Progenitor cell of endocrine pancreas (in vitro differentiated cells): ENCODE measurements around the gene APP. TPM values are rescaled to one million over a fixed set of nuclear protein-coding genes. Genes with fewer than 3 reads are reported as not detected.
A peak's percentile ranks its signal among the peaks of the same experiment; 100 is the strongest.

Experiments used
- DNase-seq: peaks from one replicate; pipeline ENCODE4 v3.0.0; 2021; ENCODE audit warnings: low spot score; ENCODE audit not compliant: unreplicated experiment
- H3K27ac Mint-ChIP-seq: 2 replicates; pipeline ENCODE4 v1.8.0; 2021; ENCODE audit warnings: mild to moderate bottlenecking, moderate library complexity, mixed read lengths
- H3K27me3 Mint-ChIP-seq: 2 replicates; pipeline ENCODE4 v1.8.0; 2021; ENCODE audit warnings: mixed read lengths
- H3K36me3 Mint-ChIP-seq: 2 replicates; pipeline ENCODE4 v1.8.0; 2022; ENCODE audit warnings: mixed read lengths; ENCODE audit not compliant: insufficient read depth
- H3K4me1 Mint-ChIP-seq: 2 replicates; pipeline ENCODE4 v1.8.0; 2021; ENCODE audit warnings: low read depth, mixed read lengths
- H3K4me3 Mint-ChIP-seq: 2 replicates; pipeline ENCODE4 v1.8.0; 2021; ENCODE audit warnings: low read depth, mild to moderate bottlenecking, moderate library complexity, mixed read lengths
- H3K9me3 Mint-ChIP-seq: 2 replicates; pipeline ENCODE4 v1.8.0; 2021; ENCODE audit warnings: low read depth, mixed read lengths
- CTCF ChIP-seq: fragments of 200-600 bp; sonication (generic); IDR thresholded peaks from one replicate; pipeline ENCODE4 v1.5.0; 2021; ENCODE audit warnings: antibody characterized with exemption, mild to moderate bottlenecking; ENCODE audit not compliant: unreplicated experiment
- total RNA-seq: library from RNA; stranded (reverse); gene quantifications from 2 replicates; pipeline ENCODE4 v1.2.1, GENCODE V29; 2021

The APP gene
- total RNA-seq, 1 donor from 2014 or later = 631 TPM

- Mint-ChIP-seq H3K9me3 (peaks cover 8% of the 10 kb centered on the region), H3K4me3 (no peak overlapping the region), H3K4me1 (peaks cover 3% of the 10 kb centered on the region), H3K36me3 (peaks cover 21% of the 10 kb centered on the region), H3K27ac (no peak overlapping the region), H3K27me3 (no peaks in the 10 kb centered on the region)
- TF ChIP-seq CTCF = no peak
- DNase-seq = no peak
Measured at GRCh38 chr21:25871566-25871965, 299.0 kb downstream of the APP start.

- Mint-ChIP-seq H3K4me3 (no peak overlapping the region), H3K9me3 (peaks cover 6% of the 10 kb centered on the region), H3K27me3 (no peaks in the 10 kb centered on the region), H3K4me1 (peaks cover 2% of the 10 kb centered on the region), H3K36me3 (peaks cover 15% of the 10 kb centered on the region), H3K27ac (no peak overlapping the region)
- DNase-seq = no peak
- no peak for TF ChIP-seq CTCF
Measured at GRCh38 chr21:25870084-25870483, 300.5 kb downstream of the APP start.

GRCh38 chr21:25867061-25867460 is 303.5 kb downstream of the APP start:
- no peak overlapping the region for H3K27ac Mint-ChIP-seq
- no peak for TF ChIP-seq CTCF
- no peak for DNase-seq
- no peak overlapping the region for H3K4me3 Mint-ChIP-seq
- no peaks in the 10 kb centered on the region for H3K4me1 Mint-ChIP-seq
- peaks cover 9% of the 10 kb centered on the region for H3K36me3 Mint-ChIP-seq
- no peaks in the 10 kb centered on the region for H3K27me3 Mint-ChIP-seq
- H3K9me3 Mint-ChIP-seq = peaks cover 6% of the 10 kb centered on the region

GRCh38 chr21:25863747-25864146 is 306.8 kb downstream of the APP start:
- no peak for TF ChIP-seq CTCF
- Mint-ChIP-seq H3K27me3 (peaks cover 3% of the 10 kb centered on the region), H3K27ac (no peak overlapping the region), H3K36me3 (no peaks in the 10 kb centered on the region), H3K9me3 (peaks cover 3% of the 10 kb centered on the region), H3K4me1 (no peaks in the 10 kb centered on the region), H3K4me3 (no peak overlapping the region)
- no peak for DNase-seq

GRCh38 chr21:25863031-25863430 is 307.5 kb downstream of the APP start:
- peaks cover 3% of the 10 kb centered on the region for H3K27me3 Mint-ChIP-seq
- peaks cover 3% of the 10 kb centered on the region for H3K9me3 Mint-ChIP-seq
- H3K4me1 Mint-ChIP-seq = no peaks in the 10 kb centered on the region
- no peaks in the 10 kb centered on the region for H3K36me3 Mint-ChIP-seq
- no peak for TF ChIP-seq CTCF
- H3K27ac Mint-ChIP-seq = no peak overlapping the region
- no peak for DNase-seq
- no peak overlapping the region for H3K4me3 Mint-ChIP-seq

GRCh38 chr21:25862596-25862995 is 308.0 kb downstream of the APP start:
- peaks cover 3% of the 10 kb centered on the region for H3K9me3 Mint-ChIP-seq
- H3K4me3 Mint-ChIP-seq = no peak overlapping the region
- no peaks in the 10 kb centered on the region for H3K4me1 Mint-ChIP-seq
- no peak overlapping the region for H3K27ac Mint-ChIP-seq
- H3K36me3 Mint-ChIP-seq = no peaks in the 10 kb centered on the region
- peak; percentile 62 for TF ChIP-seq CTCF
- H3K27me3 Mint-ChIP-seq = peaks cover 3% of the 10 kb centered on the region
- no peak for DNase-seq
